Activated CD4-positive, alpha-beta memory T cell treated with anti-CD3 and anti-CD28 coated beads for 36 hours (primary cell): ENCODE measurements around the gene ZSCAN5C. TPM values are rescaled to one million over a fixed set of nuclear protein-coding genes. Genes with fewer than 3 reads are reported as not detected.
"Not testable (repeated sequence)": the region's sequence is repeated elsewhere in the genome, so short reads cannot be mapped to it uniquely, and the experiment has no call there.

Experiments
- CTCF ChIA-PET: fragments of 350-600 bp; sonication (Branson Sonifier 250); formaldehyde crosslinking; loops from one replicate; lab custom pipeline; 2021; ENCODE audit warnings: antibody characterized with exemption, inconsistent platforms; lab: Charles Lee
- POLR2A ChIA-PET: fragments of 350-600 bp; sonication (Branson Sonifier 250); formaldehyde crosslinking; loops from one replicate; lab custom pipeline; 2021; ENCODE audit warnings: antibody characterized with exemption; lab: Charles Lee
- DNase-seq: peaks from one replicate; pipeline ENCODE4 v3.0.0-alpha.2; 2020
- H3K27ac Mint-ChIP-seq: one replicate; pipeline ENCODE4 v1.8.0; 2021; ENCODE audit warnings: mixed read lengths
- H3K27me3 Mint-ChIP-seq: one replicate; pipeline ENCODE4 v1.8.0; 2021; ENCODE audit warnings: mixed read lengths
- H3K36me3 Mint-ChIP-seq: one replicate; pipeline ENCODE4 v1.8.0; 2021; ENCODE audit warnings: mixed read lengths
- H3K4me1 Mint-ChIP-seq: one replicate; pipeline ENCODE4 v1.8.0; 2021; ENCODE audit warnings: low read depth, mixed read lengths
- H3K4me3 Mint-ChIP-seq: one replicate; pipeline ENCODE4 v1.8.0; 2021; ENCODE audit warnings: mild to moderate bottlenecking, mixed read lengths
- H3K9me3 Mint-ChIP-seq: one replicate; pipeline ENCODE4 v1.8.0; 2021; ENCODE audit warnings: mixed read lengths
- intact Hi-C: fragments of 100-400 bp; cut with micrococcal nuclease; formaldehyde crosslinking; loops from one replicate; pipeline ENCODE4 v1.15.1; 2023
- total RNA-seq, 2 experiments: library from RNA; stranded (reverse); gene quantifications; one replicate each; pipeline ENCODE4 v1.2.3, GENCODE V29; 2021

ZSCAN5C gene
- total RNA-seq, 2 experiments from 2014 or later: not detected

GRCh38 chr19:56170261-56170660 lies 31.8 kb upstream of the ZSCAN5C start:
- ChIA-PET POLR2A (no interaction called here), CTCF (interaction anchor here (0.9 to 6.5 kb wide), 3 partner anchors 94 to 108 kb away, joined by 3 to 40 read pairs (median 24); no protein-coding TSS in a partner anchor)
- intact Hi-C loops: no loop called here
- H3K4me3 Mint-ChIP-seq: no peak overlapping the region
- peaks cover 7% of the 10 kb centered on the region for H3K27me3 Mint-ChIP-seq
- H3K27ac Mint-ChIP-seq: no peak overlapping the region
- no peaks in the 10 kb centered on the region for H3K9me3 Mint-ChIP-seq
- no peaks in the 10 kb centered on the region for H3K36me3 Mint-ChIP-seq
- no peak for DNase-seq
- H3K4me1 Mint-ChIP-seq: no peaks in the 10 kb centered on the region

GRCh38 chr19:56174086-56174485 lies 28.0 kb upstream of the ZSCAN5C start:
- H3K27me3 Mint-ChIP-seq: peaks cover 5% of the 10 kb centered on the region
- H3K27ac Mint-ChIP-seq: no peak overlapping the region
- CTCF ChIA-PET: interaction anchor here (0.6 to 6.5 kb wide), 8 partner anchors 19 to 636 kb away, joined by 3 to 40 read pairs (median 4); no protein-coding TSS in a partner anchor
- no peaks in the 10 kb centered on the region for H3K9me3 Mint-ChIP-seq
- no peaks in the 10 kb centered on the region for H3K36me3 Mint-ChIP-seq
- POLR2A ChIA-PET: no interaction called here
- no peak for DNase-seq
- no peak overlapping the region for H3K4me3 Mint-ChIP-seq
- intact Hi-C loops: no loop called here
- no peaks in the 10 kb centered on the region for H3K4me1 Mint-ChIP-seq

- H3K27ac Mint-ChIP-seq: no peak overlapping the region
- CTCF ChIA-PET: interaction anchor here (0.6 to 6.5 kb wide), 5 partner anchors 19 to 636 kb away, joined by 3 to 40 read pairs (median 8); no protein-coding TSS in a partner anchor
- H3K4me3 Mint-ChIP-seq: no peak overlapping the region
- POLR2A ChIA-PET: no interaction called here
- no peaks in the 10 kb centered on the region for H3K36me3 Mint-ChIP-seq
- H3K4me1 Mint-ChIP-seq: no peaks in the 10 kb centered on the region
- peaks cover 5% of the 10 kb centered on the region for H3K27me3 Mint-ChIP-seq
- no peak for DNase-seq
- intact Hi-C loops: no loop called here
- no peaks in the 10 kb centered on the region for H3K9me3 Mint-ChIP-seq
Observed at GRCh38 chr19:56174550-56174949, 27.5 kb upstream of the ZSCAN5C start.

- H3K27me3 Mint-ChIP-seq, H3K9me3 Mint-ChIP-seq, H3K36me3 Mint-ChIP-seq, H3K4me1 Mint-ChIP-seq, H3K4me3 Mint-ChIP-seq, DNase-seq, intact Hi-C loops, POLR2A ChIA-PET, H3K27ac Mint-ChIP-seq: not testable (repeated sequence)
- CTCF ChIA-PET: interaction anchor here (6.5 kb wide), 1 partner anchor 110 kb away, joined by 40 read pairs; no protein-coding TSS in a partner anchor
Observed at GRCh38 chr19:56175861-56176307, 26.2 kb upstream of the ZSCAN5C start, which contains the start of gene GALP. Gene GALP (plus strand): TSS chr19:56176008. CDS start chr19:56177109, 1,101 bp downstream.

GRCh38 chr19:56176310-56176709 lies 25.8 kb upstream of the ZSCAN5C start:
- POLR2A ChIA-PET, H3K27me3 Mint-ChIP-seq, H3K9me3 Mint-ChIP-seq, H3K27ac Mint-ChIP-seq, intact Hi-C loops, H3K4me1 Mint-ChIP-seq, DNase-seq, H3K36me3 Mint-ChIP-seq, H3K4me3 Mint-ChIP-seq, CTCF ChIA-PET: not testable (repeated sequence)

GRCh38 chr19:56176881-56177280 lies 25.2 kb upstream of the ZSCAN5C start:
- Mint-ChIP-seq H3K4me1 (no peaks in the 10 kb centered on the region), H3K27me3 (no peaks in the 10 kb centered on the region), H3K9me3 (no peaks in the 10 kb centered on the region), H3K4me3 (no peak overlapping the region), H3K27ac (no peak overlapping the region), H3K36me3 (no peaks in the 10 kb centered on the region)
- ChIA-PET CTCF (interaction anchor here (2.9 kb wide), 1 partner anchor 111 kb away, joined by 11 read pairs; no protein-coding TSS in a partner anchor), POLR2A (no interaction called here)
- intact Hi-C loops: no loop called here
- DNase-seq: no peak

GRCh38 chr19:56177564-56178243 lies 24.4 kb upstream of the ZSCAN5C start:
- ChIA-PET POLR2A (no interaction called here), CTCF (interaction anchor here (1.1 to 2.9 kb wide), 3 partner anchors 97 to 111 kb away, joined by 3 to 11 read pairs (median 6); no protein-coding TSS in a partner anchor)
- intact Hi-C loops: no loop called here
- Mint-ChIP-seq H3K36me3 (no peaks in the 10 kb centered on the region), H3K4me3 (no peak overlapping the region), H3K27ac (no peak overlapping the region), H3K4me1 (no peaks in the 10 kb centered on the region), H3K9me3 (no peaks in the 10 kb centered on the region), H3K27me3 (no peaks in the 10 kb centered on the region)
- DNase-seq: no peak

GRCh38 chr19:56189785-56190184 lies 12.3 kb upstream of the ZSCAN5C start:
- POLR2A ChIA-PET: no interaction called here
- no peak overlapping the region for H3K27ac Mint-ChIP-seq
- H3K4me1 Mint-ChIP-seq: peaks cover 3% of the 10 kb centered on the region
- H3K36me3 Mint-ChIP-seq: no peaks in the 10 kb centered on the region
- H3K9me3 Mint-ChIP-seq: no peaks in the 10 kb centered on the region
- intact Hi-C loops: no loop called here
- CTCF ChIA-PET: interaction anchor here (1.2 kb wide), 1 partner anchor 123 kb away, joined by 4 read pairs; no protein-coding TSS in a partner anchor
- peaks cover 5% of the 10 kb centered on the region for H3K27me3 Mint-ChIP-seq
- no peak for DNase-seq
- H3K4me3 Mint-ChIP-seq: no peak overlapping the region

- Mint-ChIP-seq H3K27ac (no peak overlapping the region), H3K4me3 (no peak overlapping the region), H3K4me1 (no peaks in the 10 kb centered on the region), H3K27me3 (peaks cover 3% of the 10 kb centered on the region), H3K36me3 (no peaks in the 10 kb centered on the region), H3K9me3 (no peaks in the 10 kb centered on the region)
- DNase-seq: no peak
- ChIA-PET POLR2A (no interaction called here), CTCF (no interaction called here)
- intact Hi-C loops: no loop called here
Observed at GRCh38 chr19:56191115-56191514, 11.0 kb upstream of the ZSCAN5C start.

- H3K9me3 Mint-ChIP-seq: no peaks in the 10 kb centered on the region
- no peak overlapping the region for H3K4me3 Mint-ChIP-seq
- H3K36me3 Mint-ChIP-seq: no peaks in the 10 kb centered on the region
- H3K4me1 Mint-ChIP-seq: no peaks in the 10 kb centered on the region
- H3K27ac Mint-ChIP-seq: no peak overlapping the region
- H3K27me3 Mint-ChIP-seq: peaks cover 3% of the 10 kb centered on the region
- ChIA-PET CTCF (interaction anchor here (0.6 kb wide), 1 partner anchor 11 kb away, joined by 3 read pairs; no protein-coding TSS in a partner anchor), POLR2A (no interaction called here)
- intact Hi-C loops: no loop called here
- no peak for DNase-seq
Observed at GRCh38 chr19:56191711-56192110, 10.4 kb upstream of the ZSCAN5C start.

- ChIA-PET CTCF (no interaction called here), POLR2A (no interaction called here)
- intact Hi-C loops: no loop called here
- no peak overlapping the region for H3K27ac Mint-ChIP-seq
- DNase-seq: no peak
- H3K36me3 Mint-ChIP-seq: no peaks in the 10 kb centered on the region
- H3K4me3 Mint-ChIP-seq: no peak overlapping the region
- no peaks in the 10 kb centered on the region for H3K9me3 Mint-ChIP-seq
- H3K4me1 Mint-ChIP-seq: no peaks in the 10 kb centered on the region
- H3K27me3 Mint-ChIP-seq: peaks cover 3% of the 10 kb centered on the region
Observed at GRCh38 chr19:56193981-56194640, 8.0 kb upstream of the ZSCAN5C start.

GRCh38 chr19:56197646-56198045 lies 4.4 kb upstream of the ZSCAN5C start, which contains the start of gene ZSCAN5B:
Gene ZSCAN5B (minus strand): TSS chr19:56197783. CDS start chr19:56193052, 4,731 bp downstream.
- H3K36me3 Mint-ChIP-seq, intact Hi-C loops, H3K4me3 Mint-ChIP-seq, CTCF ChIA-PET, DNase-seq, POLR2A ChIA-PET, H3K27ac Mint-ChIP-seq, H3K27me3 Mint-ChIP-seq, H3K4me1 Mint-ChIP-seq, H3K9me3 Mint-ChIP-seq: not testable (repeated sequence)
